GM23248 (cell line): Measurements from ENCODE around the gene ZDHHC14.

Experiments used
- EZH2 ChIP-seq: fragments of 200-600 bp; sonication (generic); IDR thresholded peaks from 2 replicates; pipeline ENCODE4 v1.6.1; 2018; ENCODE audit warnings: antibody characterized with exemption, mild to moderate bottlenecking; ENCODE audit not compliant: insufficient read depth, poor library complexity, severe bottlenecking
- EZH2phosphoT487 ChIP-seq: fragments of 200-600 bp; sonication (generic); IDR thresholded peaks from 2 replicates; pipeline ENCODE4 v1.6.1; 2018; ENCODE audit warnings: antibody characterized with exemption, moderate library complexity, mild to moderate bottlenecking, low read depth; ENCODE audit not compliant: insufficient read depth

DNA sequence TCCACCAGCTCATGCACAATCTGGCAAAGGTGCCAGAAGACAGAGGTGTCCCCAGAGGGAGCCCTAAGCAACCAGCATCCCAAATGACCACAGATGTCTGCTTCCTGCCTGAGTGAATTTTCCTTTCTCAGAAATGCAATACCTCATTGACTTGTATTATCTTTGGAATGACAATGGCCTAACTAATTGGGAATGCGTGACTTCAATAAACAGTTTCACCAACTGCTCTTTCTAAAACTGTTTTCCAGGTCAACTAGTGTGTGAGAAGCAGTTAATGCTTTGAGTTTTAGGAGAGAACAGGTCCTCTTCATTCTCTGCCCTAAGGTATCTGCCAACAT is 333.1 kb downstream of the ZDHHC14 start:
- TF ChIP-seq EZH2phosphoT487 (no peak), EZH2 (no peak)
